Thyroid gland (tissue), 4 donors: ENCODE measurements around the gene TNS3.

ENCODE experiments used
- CTCF ChIP-seq, 6 experiments: fragments of 200-600 bp in 3 of 6; fragments of 450-650 bp in 3 of 6; sonication (generic) in 3 of 6; IDR thresholded peaks; one replicate each; pipeline ENCODE4 v1.5.1; 2016 to 2019; ENCODE audit warnings: antibody characterized with exemption in 6 of 6, mild to moderate bottlenecking in 2 of 6, inconsistent platforms in 1 of 6, moderate library complexity in 1 of 6
- POLR2A ChIP-seq, 2 donors: fragments of 450-650 bp; IDR thresholded peaks; one replicate each; pipeline ENCODE4 v1.6.1; 2017; ENCODE audit warnings: antibody characterized with exemption in 2 of 2, mild to moderate bottlenecking in 2 of 2, moderate library complexity in 1 of 2

DNA sequence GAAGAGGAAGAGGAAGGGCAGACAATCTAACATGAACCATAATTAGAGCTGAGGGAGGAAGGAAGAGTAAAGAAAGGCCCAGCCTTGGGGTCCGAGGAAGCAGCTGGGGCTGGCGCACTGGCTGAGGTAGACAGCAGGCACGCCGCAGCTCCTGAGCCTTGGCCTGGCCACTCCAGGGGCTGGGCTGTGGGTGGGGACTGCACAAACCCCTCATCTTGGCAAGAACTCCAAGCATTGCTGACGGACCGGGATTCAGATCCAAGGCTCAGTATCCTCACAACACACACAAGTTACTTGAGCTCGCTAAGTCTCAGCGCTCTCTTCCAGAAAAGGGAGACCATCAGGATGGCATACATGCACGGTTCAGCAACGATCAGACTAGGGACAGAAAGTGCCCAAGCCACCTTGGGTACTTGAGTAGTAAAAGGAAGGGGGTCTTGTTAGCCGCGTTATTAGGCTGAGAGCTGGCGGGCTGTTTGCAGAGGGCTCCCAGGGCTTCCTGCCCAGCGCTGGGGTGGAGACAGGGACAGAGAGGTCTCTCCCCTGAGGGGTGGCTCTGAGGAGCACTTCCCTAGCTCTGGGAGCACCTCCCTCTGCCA lies 4.5 kb downstream of the TNS3 start:
- TF ChIP-seq CTCF (IDR thresholded peaks at IDR 0.05): no peak
- TF ChIP-seq POLR2A (IDR thresholded peaks at IDR 0.05): no peak
